HCT116 (cell line): Measurements from ENCODE around the gene SIRT6. TPM values are rescaled to one million over a fixed set of nuclear protein-coding genes. Genes with fewer than 3 reads are reported as not detected.
A peak's percentile ranks its signal among the peaks of the same experiment; 100 is the strongest.

ENCODE experiments used
- ATAC-seq: fragments of 200-7000 bp; cut with Tn5 transposase; 2 replicates; pipeline ENCODE4 v1.9.1; 2020; ENCODE audit warnings: mild to moderate bottlenecking, moderate library complexity
- BruUV-seq: library from RNA; stranded (reverse); fragments of 400-500 nt; replicated peaks from 2 replicates; lab custom pipeline; 2021; lab: Mats Ljungman, UMichigan
- CTCF ChIA-PET: fragments of 300-600 bp; sonication (Branson Sonifier 250); formaldehyde crosslinking; loops from one replicate; lab custom pipeline; 2021; ENCODE audit warnings: antibody characterized with exemption; lab: Charles Lee
- POLR2A ChIA-PET: fragments of 300-600, 350-600 bp; sonication (Branson Sonifier 250); formaldehyde crosslinking; loops from one replicate; lab custom pipeline; 2021; ENCODE audit warnings: antibody characterized with exemption; lab: Charles Lee
- RAD21 ChIA-PET, 2 experiments: fragments of 300-600 bp; sonication (Branson Sonifier 250); formaldehyde crosslinking; loops; one replicate each; lab custom pipeline; 2023; ENCODE audit warnings: low total read pairs in 2 of 2; ENCODE audit not compliant: uncharacterized antibody in 2 of 2, unreplicated experiment in 2 of 2, low non-redundant PET in 1 of 2; lab: Charles Lee
- DNase-seq: peaks from one replicate; pipeline ENCODE4 v3.0.0-alpha.2; 2010; ENCODE audit warnings: low read depth, low spot score
- H2AFZ ChIP-seq: fragments of 200-600 bp; shearing (Covaris generic), sonication (generic); 2 replicates; pipeline ENCODE4 v1.6.1; 2017; ENCODE audit warnings: low read depth, mixed run types, mixed read lengths, antibody characterized with exemption, low read length; ENCODE audit not compliant: poor library complexity, severe bottlenecking
- H3K27ac ChIP-seq: 2 replicates; pipeline ENCODE4 v1.5.1; 2012; ENCODE audit warnings: low read depth, low read length
- H3K27me3 ChIP-seq: fragments of 200-600 bp; sonication (generic); 2 replicates; pipeline ENCODE4 v1.6.1; 2016; ENCODE audit warnings: mixed run types, low read length, mixed read lengths; ENCODE audit not compliant: insufficient read depth
- H3K36me3 ChIP-seq, 2 experiments: fragments of 200-500 bp in 1 of 2; fragments of 200-600 bp in 1 of 2; sonication (Bioruptor generic) in 1 of 2; sonication (generic) in 1 of 2; 2 replicates each; pipeline versions ENCODE4 v1.5.1 to v1.6.1; 2014 to 2016; ENCODE audit warnings: low read length in 2 of 2, inconsistent platforms in 1 of 2, mixed read lengths in 1 of 2, mixed run types in 1 of 2; ENCODE audit not compliant: insufficient read depth in 2 of 2, control insufficient read depth in 1 of 2
- H3K4me1 ChIP-seq, 2 experiments: fragments of 200-600 bp in 1 of 2; sonication (generic) in 1 of 2; 2 replicates each; pipeline versions ENCODE4 v1.5.1 to v1.6.1; 2012 to 2017; ENCODE audit warnings: low read length in 2 of 2, inconsistent platforms in 1 of 2, mild to moderate bottlenecking in 1 of 2, mixed read lengths in 1 of 2, mixed run types in 1 of 2, moderate library complexity in 1 of 2; ENCODE audit not compliant: insufficient read depth in 2 of 2, control insufficient read depth in 1 of 2
- H3K4me2 ChIP-seq: fragments of 200-600 bp; sonication (generic); 2 replicates; pipeline ENCODE4 v1.6.1; 2017; ENCODE audit warnings: mixed run types, low read length, mixed read lengths
- H3K4me3 ChIP-seq, 2 experiments: fragments of 200-600 bp in 1 of 2; sonication (generic) in 1 of 2; replicated peaks in 1 of 2; 2 replicates each; pipeline ENCODE4 v1.5.1; 2011 to 2016; ENCODE audit warnings: low read length in 2 of 2, control low read depth in 1 of 2, low read depth in 1 of 2, mild to moderate bottlenecking in 1 of 2, mixed read lengths in 1 of 2, mixed run types in 1 of 2
- H3K79me2 ChIP-seq: fragments of 200-600 bp; sonication (generic); 2 replicates; pipeline ENCODE4 v1.6.1; 2017; ENCODE audit warnings: mild to moderate bottlenecking, mixed run types, low read length, moderate library complexity, mixed read lengths; ENCODE audit not compliant: insufficient read depth
- H3K9ac ChIP-seq: fragments of 200-600 bp; sonication (generic); 2 replicates; pipeline ENCODE4 v1.6.1; 2016; ENCODE audit warnings: low read length, mixed read lengths
- H3K9me2 ChIP-seq: fragments of 200-600 bp; sonication (generic), shearing (Covaris generic); 2 replicates; pipeline ENCODE4 v1.6.1; 2017; ENCODE audit warnings: mixed run types, mild to moderate bottlenecking, moderate library complexity; ENCODE audit not compliant: insufficient read depth
- H3K9me3 ChIP-seq, 2 experiments: fragments of 200-500 bp in 1 of 2; fragments of 200-600 bp in 1 of 2; sonication (Bioruptor generic) in 1 of 2; sonication (generic) in 1 of 2; 2 replicates each; pipeline ENCODE4 v1.6.1; 2014 to 2017; ENCODE audit warnings: low read length in 2 of 2, mixed read lengths in 2 of 2, inconsistent platforms in 1 of 2, low read depth in 1 of 2, mild to moderate bottlenecking in 1 of 2, mixed run types in 1 of 2, moderate library complexity in 1 of 2; ENCODE audit not compliant: control insufficient read depth in 1 of 2, insufficient read depth in 1 of 2
- H4K20me1 ChIP-seq: fragments of 200-600 bp; sonication (generic), shearing (Covaris generic); 2 replicates; pipeline ENCODE4 v1.6.1; 2017; ENCODE audit warnings: mixed run types, mild to moderate bottlenecking, moderate library complexity; ENCODE audit not compliant: insufficient read depth
- CEBPB ChIP-seq: IDR thresholded peaks from 2 replicates; pipeline ENCODE4 v1.6.1; 2012; ENCODE audit warnings: low read depth
- EGR1 ChIP-seq: IDR thresholded peaks from 2 replicates; pipeline ENCODE4 v1.6.1; 2012; ENCODE audit warnings: low read depth
- ELF1 ChIP-seq: IDR thresholded peaks from 2 replicates; pipeline ENCODE4 v1.6.1; 2012; ENCODE audit warnings: low read depth, borderline replicate concordance
- EZH2phosphoT487 ChIP-seq: fragments of 200-600 bp; IDR thresholded peaks from 2 replicates; pipeline ENCODE4 v1.6.1; 2018; ENCODE audit warnings: antibody characterized with exemption, borderline replicate concordance
- FOSL1 ChIP-seq: IDR thresholded peaks from 2 replicates; pipeline ENCODE4 v1.6.1; 2012; ENCODE audit warnings: low read depth
- JUND ChIP-seq: IDR thresholded peaks from 2 replicates; pipeline ENCODE4 v1.6.1; 2012
- RAD21 ChIP-seq: IDR thresholded peaks from 2 replicates; pipeline ENCODE4 v1.6.1; 2012; ENCODE audit warnings: low read depth, mild to moderate bottlenecking
- SIN3A ChIP-seq: IDR thresholded peaks from 2 replicates; pipeline ENCODE4 v1.6.1; 2012; ENCODE audit warnings: low read depth
- TCF7L2 ChIP-seq: IDR thresholded peaks from 2 replicates; pipeline ENCODE4 v1.7.0; 2011; ENCODE audit warnings: borderline replicate concordance, inconsistent platforms; ENCODE audit not compliant: insufficient read depth, insufficient read length; ENCODE audit errors: extremely low read depth
- ZFX ChIP-seq: fragments of 450-650 bp; IDR thresholded peaks from 2 replicates; pipeline ENCODE4 v1.6.1; 2017
- ZNF274 ChIP-seq: fragments of 200-500 bp; sonication (Bioruptor generic); IDR thresholded peaks from 2 replicates; pipeline ENCODE4 v1.6.1; 2014; ENCODE audit warnings: mild to moderate bottlenecking, low read depth, low read length, inconsistent platforms
- intact Hi-C: fragments of 100-400 bp; cut with micrococcal nuclease; formaldehyde crosslinking; loops from 2 replicates; pipeline ENCODE4 v1.10.0; 2022
- total RNA-seq: library from RNA; stranded (reverse); gene quantifications from one replicate; pipeline ENCODE4 v1.2.1, GENCODE V29; 2021; ENCODE audit not compliant: unreplicated experiment
- TF ChIP-seq, protein P1 (sequence below), 3 experiments: fragments of 200-600 bp in 1 of 3; sonication (generic) in 1 of 3; IDR thresholded peaks in 2 of 3; conservative IDR thresholded peaks in 1 of 3; 2 replicates each; pipeline ENCODE4 v1.5.1; 2012 to 2017; ENCODE audit warnings: low read depth in 2 of 3, low read length in 2 of 3, antibody characterized with exemption in 1 of 3, borderline replicate concordance in 1 of 3, control low read depth in 1 of 3, mild to moderate bottlenecking in 1 of 3, mixed read lengths in 1 of 3, mixed run types in 1 of 3, moderate library complexity in 1 of 3; ENCODE audit not compliant: insufficient read depth in 1 of 3
- TF ChIP-seq, protein P2 (sequence below): IDR thresholded peaks from 2 replicates; pipeline ENCODE4 v1.6.1; 2012
- TF ChIP-seq, protein P3 (sequence below): IDR thresholded peaks from 2 replicates; pipeline ENCODE4 v1.6.1; 2011; ENCODE audit warnings: mild to moderate bottlenecking, low read length, moderate library complexity; ENCODE audit not compliant: insufficient replicate concordance; ENCODE audit errors: extremely low read depth

SIRT6 gene
- total RNA-seq, 1 experiment from 2014 or later = 36.3 TPM

DNA sequence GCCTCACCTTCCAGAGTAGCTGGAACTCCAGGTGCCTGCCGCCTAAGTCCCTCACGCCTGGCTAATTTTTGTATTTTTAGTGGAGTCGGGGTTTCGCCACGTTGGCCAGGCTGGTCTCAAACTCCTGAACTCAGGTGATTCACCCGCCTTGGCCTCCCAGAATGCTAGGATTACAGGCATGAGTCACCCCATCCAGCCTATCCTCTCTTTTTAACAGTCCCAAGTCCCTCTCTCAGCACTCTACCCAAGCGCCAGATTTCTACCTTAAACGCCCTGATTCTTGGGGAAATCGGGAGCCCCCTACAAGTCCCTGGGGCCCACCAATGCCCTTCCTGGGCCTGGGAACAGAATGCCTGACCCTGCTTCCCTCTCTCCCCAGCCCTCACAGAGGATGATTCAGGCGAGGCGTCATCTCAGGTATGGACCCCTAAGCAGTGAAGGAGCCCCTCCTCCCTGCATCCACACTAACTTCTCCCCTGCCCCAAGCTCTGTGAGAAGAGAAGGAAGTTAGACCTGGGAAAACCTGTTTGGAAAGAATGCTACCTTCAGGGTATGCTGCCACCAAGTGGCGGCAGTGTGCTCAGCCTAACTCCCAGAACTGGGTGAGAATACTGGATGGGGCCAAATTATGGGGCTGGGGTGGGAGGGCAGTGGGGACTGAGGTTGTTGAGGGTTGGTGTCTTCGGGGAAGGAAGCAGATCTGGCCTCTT, 26.2 kb upstream of the SIRT6 start (continued):
- TF ChIP-seq, protein P1, sequence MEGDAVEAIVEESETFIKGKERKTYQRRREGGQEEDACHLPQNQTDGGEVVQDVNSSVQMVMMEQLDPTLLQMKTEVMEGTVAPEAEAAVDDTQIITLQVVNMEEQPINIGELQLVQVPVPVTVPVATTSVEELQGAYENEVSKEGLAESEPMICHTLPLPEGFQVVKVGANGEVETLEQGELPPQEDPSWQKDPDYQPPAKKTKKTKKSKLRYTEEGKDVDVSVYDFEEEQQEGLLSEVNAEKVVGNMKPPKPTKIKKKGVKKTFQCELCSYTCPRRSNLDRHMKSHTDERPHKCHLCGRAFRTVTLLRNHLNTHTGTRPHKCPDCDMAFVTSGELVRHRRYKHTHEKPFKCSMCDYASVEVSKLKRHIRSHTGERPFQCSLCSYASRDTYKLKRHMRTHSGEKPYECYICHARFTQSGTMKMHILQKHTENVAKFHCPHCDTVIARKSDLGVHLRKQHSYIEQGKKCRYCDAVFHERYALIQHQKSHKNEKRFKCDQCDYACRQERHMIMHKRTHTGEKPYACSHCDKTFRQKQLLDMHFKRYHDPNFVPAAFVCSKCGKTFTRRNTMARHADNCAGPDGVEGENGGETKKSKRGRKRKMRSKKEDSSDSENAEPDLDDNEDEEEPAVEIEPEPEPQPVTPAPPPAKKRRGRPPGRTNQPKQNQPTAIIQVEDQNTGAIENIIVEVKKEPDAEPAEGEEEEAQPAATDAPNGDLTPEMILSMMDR (IDR thresholded peaks at IDR 0.05 in 2 of 3, conservative IDR thresholded peaks at IDR 0.05 in 1 of 3; ENCODE audit: borderline replicate concordance in 1 of 3, insufficient read depth in 1 of 3, low read depth in 2 of 3, low read length in 2 of 3) = peak; percentile 76 to 78 (median 77)
- TF ChIP-seq TCF7L2 (no peak), ZFX (no peak), ZNF274 (no peak), JUND (no peak)

- no peaks in the 10 kb centered on the region for H3K27me3 ChIP-seq
- DNase-seq = peak; percentile 63
- intact Hi-C loops = loop anchor here (1.0 to 10.0 kb wide), 4 partner anchors 145 to 632 kb away; partner anchors contain the start of gene HMG20B
- no peaks in the 10 kb centered on the region for H4K20me1 ChIP-seq
- CTCF ChIA-PET = interaction anchor here (0.7 to 1.0 kb wide), 4 partner anchors 25 to 358 kb away, joined by 4 to 7 read pairs (median 6); no protein-coding TSS in a partner anchor
- H3K36me3 ChIP-seq = no peaks in the 10 kb centered on the region
- H3K9me3 ChIP-seq = no peaks in the 10 kb centered on the region
- H3K9me2 ChIP-seq = no peaks in the 10 kb centered on the region
- no peak overlapping the region for H3K9ac ChIP-seq
- H2AFZ ChIP-seq = no peak overlapping the region
- H3K4me3 ChIP-seq = no peak overlapping the region
- peaks cover 18 to 34% of the 10 kb centered on the region in 2 experiments for H3K4me1 ChIP-seq
- POLR2A ChIA-PET = interaction anchor here (0.6 to 0.9 kb wide), 3 partner anchors 206 to 227 kb away, joined by 3 read pairs; partner anchors contain the start of gene EEF2
- RAD21 ChIA-PET = interaction anchor here in 1 of 2 experiments (0.7 kb wide), 1 partner anchor 219 kb away, joined by 4 read pairs; no protein-coding TSS in a partner anchor
- peak overlapping the region; percentile 70; the same call in 1 of the 2 replicates for H3K27ac ChIP-seq
- no peaks in the 10 kb centered on the region for H3K79me2 ChIP-seq
- H3K4me2 ChIP-seq = peak overlapping the region; percentile 77
- ATAC-seq = peak; percentile 69
- no TSS peak for BruUV-seq
- TF ChIP-seq, protein P1 (IDR thresholded peaks at IDR 0.05 in 2 of 3, conservative IDR thresholded peaks at IDR 0.05 in 1 of 3; ENCODE audit: borderline replicate concordance in 1 of 3, insufficient read depth in 1 of 3, low read depth in 2 of 3, low read length in 2 of 3) = peak; percentile 58 to 77 (median 63)
- TF ChIP-seq SIN3A = no peak
- TF ChIP-seq ZNF274 = no peak
- no peak for TF ChIP-seq FOSL1
- no peak for TF ChIP-seq EZH2phosphoT487
- TF ChIP-seq RAD21 = peak; percentile 80
- TF ChIP-seq CEBPB = no peak
- TF ChIP-seq, protein P2, sequence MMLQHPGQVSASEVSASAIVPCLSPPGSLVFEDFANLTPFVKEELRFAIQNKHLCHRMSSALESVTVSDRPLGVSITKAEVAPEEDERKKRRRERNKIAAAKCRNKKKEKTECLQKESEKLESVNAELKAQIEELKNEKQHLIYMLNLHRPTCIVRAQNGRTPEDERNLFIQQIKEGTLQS = no peak
- no peak for TF ChIP-seq ELF1
- no peak for TF ChIP-seq EGR1
- TF ChIP-seq, protein P3, sequence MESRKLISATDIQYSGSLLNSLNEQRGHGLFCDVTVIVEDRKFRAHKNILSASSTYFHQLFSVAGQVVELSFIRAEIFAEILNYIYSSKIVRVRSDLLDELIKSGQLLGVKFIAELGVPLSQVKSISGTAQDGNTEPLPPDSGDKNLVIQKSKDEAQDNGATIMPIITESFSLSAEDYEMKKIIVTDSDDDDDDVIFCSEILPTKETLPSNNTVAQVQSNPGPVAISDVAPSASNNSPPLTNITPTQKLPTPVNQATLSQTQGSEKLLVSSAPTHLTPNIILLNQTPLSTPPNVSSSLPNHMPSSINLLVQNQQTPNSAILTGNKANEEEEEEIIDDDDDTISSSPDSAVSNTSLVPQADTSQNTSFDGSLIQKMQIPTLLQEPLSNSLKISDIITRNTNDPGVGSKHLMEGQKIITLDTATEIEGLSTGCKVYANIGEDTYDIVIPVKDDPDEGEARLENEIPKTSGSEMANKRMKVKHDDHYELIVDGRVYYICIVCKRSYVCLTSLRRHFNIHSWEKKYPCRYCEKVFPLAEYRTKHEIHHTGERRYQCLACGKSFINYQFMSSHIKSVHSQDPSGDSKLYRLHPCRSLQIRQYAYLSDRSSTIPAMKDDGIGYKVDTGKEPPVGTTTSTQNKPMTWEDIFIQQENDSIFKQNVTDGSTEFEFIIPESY = no peak
These were observed 24.6 kb upstream of the SIRT6 start for GRCh38 chr19:4206818-4207484.
